ENCODE results near the gene ERAP2. TPM values are rescaled to one million over a fixed set of nuclear protein-coding genes. Genes with fewer than 3 reads are reported as not detected.
A peak's percentile ranks its signal among the peaks of the same experiment; 100 is the strongest.

ERAP2 gene
- total and polyA plus RNA-seq, 2 of the 13 experiments (the other 11 are each of a cell fraction or from before 2014, with no cell fraction given) = 12.8 to 16.6 TPM

- TF ChIP-seq HIC2 (CRISPR knock-in tag; IDR thresholded peaks at IDR 0.05; ENCODE audit: low read depth) = peak; percentile 84
- 0 out of 2 replicates have a peak, but pooled peaks have one; percentile 48 for TF ChIP-seq YEATS4 (CRISPR knock-in tag; IDR thresholded peaks at IDR 0.05; ENCODE audit: borderline replicate concordance)
- TF ChIP-seq ARID5B (CRISPR knock-in tag; IDR thresholded peaks at IDR 0.05) = peak; percentile 59; the same call in 1 of the 2 replicates
- TF ChIP-seq MYC (CRISPR knock-in tag; IDR thresholded peaks at IDR 0.05; ENCODE audit: borderline replicate concordance) = peak; percentile 90
- no peak; the same call in 1 of the 2 replicates for TF ChIP-seq ZNF792 (CRISPR knock-in tag; IDR thresholded peaks at IDR 0.05)
- TF ChIP-seq ZNF253 (CRISPR knock-in tag; IDR thresholded peaks at IDR 0.05; ENCODE audit: borderline replicate concordance) = no peak
- TF ChIP-seq BORCS8-MEF2B (CRISPR knock-in tag; IDR thresholded peaks at IDR 0.05) = peak; percentile 48; the same call in 1 of the 2 replicates
- TF ChIP-seq CTCF (CRISPR knock-in tag; IDR thresholded peaks at IDR 0.05) = peak; percentile 24; the same call in 1 of the 2 replicates
- TF ChIP-seq ZNF614 (CRISPR knock-in tag; IDR thresholded peaks at IDR 0.05; ENCODE audit: borderline replicate concordance) = peak; percentile 57; the same call in 1 of the 2 replicates
- TF ChIP-seq ZNF44 (CRISPR knock-in tag; IDR thresholded peaks at IDR 0.05) = no peak
- peak; percentile 96 for TF ChIP-seq KDM2A (CRISPR knock-in tag; IDR thresholded peaks at IDR 0.05; ENCODE audit: borderline replicate concordance, low read depth)
- no peak for TF ChIP-seq JDP2 (CRISPR knock-in tag; IDR thresholded peaks at IDR 0.05; ENCODE audit: borderline replicate concordance)
- peak; percentile 71; the same call in 1 of the 2 replicates for TF ChIP-seq KLF9 (CRISPR knock-in tag; IDR thresholded peaks at IDR 0.05; ENCODE audit: low read depth)
- TF ChIP-seq ZNF768 (CRISPR knock-in tag; IDR thresholded peaks at IDR 0.05) = no peak; the same call in 1 of the 2 replicates
- 0 out of 2 replicates have a peak, but pooled peaks have one; percentile 1 for TF ChIP-seq ZNF414 (CRISPR knock-in tag; IDR thresholded peaks at IDR 0.05)
- peak; percentile 89 for TF ChIP-seq ZNF670 (CRISPR knock-in tag; IDR thresholded peaks at IDR 0.05; ENCODE audit: borderline replicate concordance)
- no peak for TF ChIP-seq RFX3 (CRISPR knock-in tag; IDR thresholded peaks at IDR 0.05)
Measured at GRCh38 chr5:96935559-96936430, 59.5 kb downstream of the ERAP2 start, which contains the start of gene LNPEP (continued).

Data from HepG2 (cell line).